CD14-positive monocyte (primary cell): ENCODE measurements around the gene SKOR2. TPM values are rescaled to one million over a fixed set of nuclear protein-coding genes. Genes with fewer than 3 reads are reported as not detected.

ENCODE experiments used
- DNase-seq, 3 donors: peaks; one replicate each; pipeline ENCODE4 v3.0.0-alpha.2; 2011 to 2022
- H2AFZ ChIP-seq: 2 replicates; pipeline ENCODE4 v1.6.0; 2012; ENCODE audit warnings: mild to moderate bottlenecking, low read depth, low read length, inconsistent platforms; ENCODE audit not compliant: insufficient read depth, poor library complexity, severe bottlenecking
- H3K27ac ChIP-seq, 2 donors: 1 replicate in 1 of 2; 2 replicates in 1 of 2; pipeline ENCODE4 v1.5.1; 2012 to 2013; ENCODE audit warnings: low read length in 2 of 2, control low read depth in 1 of 2, inconsistent platforms in 1 of 2, low read depth in 1 of 2, mild to moderate bottlenecking in 1 of 2
- H3K27me3 ChIP-seq, 2 donors: one replicate each; pipeline versions ENCODE4 v1.6.0 to v1.6.1; 2011 to 2013; ENCODE audit warnings: low read length in 2 of 2; ENCODE audit not compliant: control insufficient read depth in 2 of 2, insufficient read depth in 2 of 2
- H3K36me3 ChIP-seq, 2 donors: replicated peaks in 1 of 2; 1 replicate in 1 of 2; 2 replicates in 1 of 2; pipeline versions ENCODE4 v1.5.1 to v1.6.1; 2012 to 2013; ENCODE audit warnings: low read length in 2 of 2, control low read depth in 1 of 2, inconsistent platforms in 1 of 2, mild to moderate bottlenecking in 1 of 2; ENCODE audit not compliant: insufficient read depth in 2 of 2, control insufficient read depth in 1 of 2
- H3K4me1 ChIP-seq, 2 donors: 1 replicate in 1 of 2; 2 replicates in 1 of 2; pipeline versions ENCODE4 v1.5.1 to v1.6.1; 2012 to 2013; ENCODE audit warnings: low read length in 2 of 2, control low read depth in 1 of 2, inconsistent platforms in 1 of 2, mild to moderate bottlenecking in 1 of 2, moderate library complexity in 1 of 2; ENCODE audit not compliant: insufficient read depth in 2 of 2, control insufficient read depth in 1 of 2
- H3K4me2 ChIP-seq: replicated peaks from 2 replicates; pipeline ENCODE3; 2012; ENCODE audit warnings: low read length, moderate library complexity, mild to moderate bottlenecking; ENCODE audit not compliant: poor library complexity, severe bottlenecking; ENCODE audit errors: extremely low read depth
- H3K4me3 ChIP-seq, 3 experiments: fragments of 200-600 bp in 1 of 3; sonication (generic) in 1 of 3; replicated peaks in 1 of 3; 1 replicate in 2 of 3; 2 replicates in 1 of 3; pipeline ENCODE4 v1.5.1; 2011 to 2013; ENCODE audit warnings: low read length in 3 of 3, mild to moderate bottlenecking in 3 of 3, control low read depth in 2 of 3, low read depth in 2 of 3, inconsistent platforms in 1 of 3, moderate library complexity in 1 of 3
- H3K79me2 ChIP-seq: 2 replicates; pipeline ENCODE4 v1.6.0; 2012; ENCODE audit warnings: mild to moderate bottlenecking, control low read depth, inconsistent platforms, low read length, moderate library complexity; ENCODE audit not compliant: insufficient read depth
- H3K9ac ChIP-seq: 2 replicates; pipeline ENCODE4 v1.6.0; 2017; ENCODE audit warnings: low read length, mild to moderate bottlenecking; ENCODE audit not compliant: insufficient read depth, poor library complexity, severe bottlenecking
- H3K9me3 ChIP-seq, 2 donors: replicated peaks in 1 of 2; 1 replicate in 1 of 2; 2 replicates in 1 of 2; pipeline versions ENCODE4 v1.5.1 to v1.6.1; 2012 to 2013; ENCODE audit warnings: low read length in 2 of 2, control low read depth in 1 of 2; ENCODE audit not compliant: control insufficient read depth in 1 of 2, insufficient read depth in 1 of 2
- H4K20me1 ChIP-seq: 2 replicates; pipeline ENCODE4 v1.6.0; 2012; ENCODE audit warnings: mild to moderate bottlenecking, low read length, control low read depth, moderate library complexity; ENCODE audit not compliant: insufficient read depth
- H3K27ac Mint-ChIP-seq, 7 donors: one replicate each; pipeline ENCODE4 v1.8.0; 2020; ENCODE audit warnings: mild to moderate bottlenecking in 7 of 7, mixed read lengths in 7 of 7, moderate library complexity in 6 of 7, inconsistent platforms in 2 of 7
- H3K27me3 Mint-ChIP-seq, 3 donors: one replicate each; pipeline ENCODE4 v1.8.0; 2021 to 2022; ENCODE audit warnings: low read depth in 3 of 3, mild to moderate bottlenecking in 3 of 3, mixed read lengths in 3 of 3, moderate library complexity in 3 of 3, inconsistent platforms in 1 of 3
- H3K36me3 Mint-ChIP-seq, 2 donors: one replicate each; pipeline ENCODE4 v1.8.0; 2020; ENCODE audit warnings: mixed read lengths in 2 of 2, inconsistent platforms in 1 of 2, mild to moderate bottlenecking in 1 of 2
- H3K4me1 Mint-ChIP-seq: one replicate; pipeline ENCODE4 v1.8.0; 2020; ENCODE audit warnings: mild to moderate bottlenecking, mixed read lengths
- H3K4me3 Mint-ChIP-seq, 2 donors: one replicate each; pipeline ENCODE4 v1.8.0; 2020; ENCODE audit warnings: mild to moderate bottlenecking in 2 of 2, mixed read lengths in 2 of 2, moderate library complexity in 1 of 2
- H3K9me3 Mint-ChIP-seq, 7 donors: one replicate each; pipeline ENCODE4 v1.8.0; 2020 to 2022; ENCODE audit warnings: mixed read lengths in 7 of 7, mild to moderate bottlenecking in 6 of 7, moderate library complexity in 6 of 7, inconsistent platforms in 2 of 7
- WGBS: methylation state at CpG from one replicate; pipeline ENCODE4 v1.1.5; 2013; ENCODE audit warnings: missing lambda C conversion rate; ENCODE audit not compliant: insufficient coverage; 5-methylcytosine and 5-hydroxymethylcytosine counted together
- intact Hi-C, 2 donors: fragments of 100-400 bp; cut with micrococcal nuclease; formaldehyde crosslinking; loops; one replicate each; pipeline versions ENCODE4 v1.15.0 to v1.15.1; 2023
- polyA plus RNA-seq, 3 donors: library from polyadenylated mRNA; depleted of rRNA in 1 of 3; unstranded in 2 of 3; stranded (reverse) in 1 of 3; fragments of 300-500 nt in 2 of 3; fragments of >200 nt in 1 of 3; fragmentation: Illumina TruSeq in 2 of 3; gene quantifications; 1 replicate in 2 of 3; 2 replicates in 1 of 3; pipeline ENCODE4 v1.2.3, GENCODE V29; 2012 to 2021
- TF ChIP-seq, protein P1 (sequence below): fragments of 200-600 bp; IDR thresholded peaks from one replicate; pipeline ENCODE4 v1.8.0; 2022; ENCODE audit warnings: antibody characterized with exemption, mild to moderate bottlenecking

SKOR2 gene
- polyA plus RNA-seq, 3 donors = not detected

DNA sequence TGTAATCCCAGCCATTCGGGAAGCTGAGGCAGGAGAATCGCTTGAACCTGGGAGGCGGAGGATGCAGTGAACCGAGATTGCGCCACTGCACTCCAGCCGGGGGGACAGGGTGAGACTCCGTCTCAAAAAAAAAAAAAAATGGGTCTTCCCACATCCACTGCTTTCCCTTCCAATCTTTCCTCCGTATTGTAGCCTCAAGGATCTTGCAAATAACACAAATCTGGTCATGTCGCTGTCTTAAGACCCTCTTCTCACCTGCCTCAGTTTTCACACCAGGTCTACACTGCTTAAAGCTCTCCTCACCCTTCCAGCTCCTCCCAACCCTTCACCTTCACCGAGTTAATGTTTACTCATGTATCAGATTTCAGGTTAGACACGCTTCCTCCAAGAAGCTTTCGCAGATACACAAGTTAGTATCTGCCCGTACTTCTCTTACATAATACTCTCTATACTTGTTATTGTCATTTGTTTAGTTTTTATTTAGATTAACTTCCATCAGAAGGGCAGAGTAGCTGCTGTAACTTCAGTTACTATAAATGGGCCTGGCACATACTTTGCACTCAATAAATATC lies 76.8 kb downstream of the SKOR2 start:
- 90% methylated on average over 8 of the region's 13 CpGs for WGBS
- Histone ChIP-seq H2AFZ (no peak overlapping the region), H4K20me1 (peaks cover 9% of the 10 kb centered on the region), H3K9me3 (no peaks in the 10 kb centered on the region), H3K27ac (no peak overlapping the region), H3K36me3 (no peaks in the 10 kb centered on the region), H3K79me2 (peaks cover 62% of the 10 kb centered on the region), H3K4me3 (peak overlapping the region in 1 of 3 experiments; percentile 90), H3K27me3 (no peaks in the 10 kb centered on the region), H3K9ac (no peak overlapping the region), H3K4me2 (peak overlapping the region; percentile 92), H3K4me1 (peaks cover 12 to 14% of the 10 kb centered on the region in 2 donors)
- no peak for DNase-seq
- intact Hi-C loops = no loop called here
- Mint-ChIP-seq H3K4me3 (no peak overlapping the region), H3K27me3 (peaks cover 3 to 4% (median 4%) of the 10 kb centered on the region in 3 donors), H3K36me3 (no peaks in the 10 kb centered on the region), H3K9me3 (no peaks in the 10 kb centered on the region), H3K4me1 (peaks cover 2% of the 10 kb centered on the region), H3K27ac (no peak overlapping the region)
- TF ChIP-seq, protein P1, sequence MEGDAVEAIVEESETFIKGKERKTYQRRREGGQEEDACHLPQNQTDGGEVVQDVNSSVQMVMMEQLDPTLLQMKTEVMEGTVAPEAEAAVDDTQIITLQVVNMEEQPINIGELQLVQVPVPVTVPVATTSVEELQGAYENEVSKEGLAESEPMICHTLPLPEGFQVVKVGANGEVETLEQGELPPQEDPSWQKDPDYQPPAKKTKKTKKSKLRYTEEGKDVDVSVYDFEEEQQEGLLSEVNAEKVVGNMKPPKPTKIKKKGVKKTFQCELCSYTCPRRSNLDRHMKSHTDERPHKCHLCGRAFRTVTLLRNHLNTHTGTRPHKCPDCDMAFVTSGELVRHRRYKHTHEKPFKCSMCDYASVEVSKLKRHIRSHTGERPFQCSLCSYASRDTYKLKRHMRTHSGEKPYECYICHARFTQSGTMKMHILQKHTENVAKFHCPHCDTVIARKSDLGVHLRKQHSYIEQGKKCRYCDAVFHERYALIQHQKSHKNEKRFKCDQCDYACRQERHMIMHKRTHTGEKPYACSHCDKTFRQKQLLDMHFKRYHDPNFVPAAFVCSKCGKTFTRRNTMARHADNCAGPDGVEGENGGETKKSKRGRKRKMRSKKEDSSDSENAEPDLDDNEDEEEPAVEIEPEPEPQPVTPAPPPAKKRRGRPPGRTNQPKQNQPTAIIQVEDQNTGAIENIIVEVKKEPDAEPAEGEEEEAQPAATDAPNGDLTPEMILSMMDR = no peak

DNA sequence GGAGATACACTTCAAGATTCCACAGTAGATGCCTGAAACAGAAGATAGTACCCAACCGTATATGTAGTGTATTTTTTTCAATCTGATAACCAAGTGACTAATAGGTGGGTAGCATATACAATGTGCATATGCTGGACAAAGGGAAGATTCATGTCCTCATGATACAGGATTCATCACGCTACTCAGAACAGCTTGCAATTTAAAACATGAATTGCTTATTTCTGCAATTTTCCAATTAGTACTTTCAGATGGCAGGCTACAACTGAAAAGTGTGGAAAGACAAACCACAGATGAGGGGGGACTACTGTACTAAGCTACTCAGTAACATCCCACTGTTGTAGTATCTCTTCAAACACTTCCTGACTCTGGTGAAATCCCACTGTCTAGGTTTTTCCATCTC lies 79.0 kb downstream of the SKOR2 start:
- Mint-ChIP-seq H3K4me3 (no peak overlapping the region), H3K27me3 (peaks cover 3 to 4% (median 3%) of the 10 kb centered on the region in 3 donors), H3K27ac (no peak overlapping the region), H3K36me3 (no peaks in the 10 kb centered on the region), H3K4me1 (peaks cover 2% of the 10 kb centered on the region), H3K9me3 (no peaks in the 10 kb centered on the region)
- H3K36me3 ChIP-seq = no peaks in the 10 kb centered on the region
- H3K9ac ChIP-seq = no peak overlapping the region
- DNase-seq = no peak
- no peak overlapping the region for H3K4me3 ChIP-seq
- intact Hi-C loops = no loop called here
- peaks cover 12 to 14% of the 10 kb centered on the region in 2 donors for H3K4me1 ChIP-seq
- peaks cover 15% of the 10 kb centered on the region for H4K20me1 ChIP-seq
- no CpG with 5 or more reads among the region's 2 CpGs for WGBS
- no peak overlapping the region for H3K27ac ChIP-seq
- TF ChIP-seq, protein P1 = no peak
- no peaks in the 10 kb centered on the region for H3K27me3 ChIP-seq
- H3K4me2 ChIP-seq = no peak overlapping the region
- H2AFZ ChIP-seq = no peak overlapping the region
- H3K79me2 ChIP-seq = peaks cover 82% of the 10 kb centered on the region
- no peaks in the 10 kb centered on the region for H3K9me3 ChIP-seq
